Activated T-helper 1 cell treated with anti-CD3 and anti-CD28 coated beads, Interleukin-12 subunit alpha, Interleukin-12 subunit beta, Interleukin-2, Interleukin-4 antibody, amounts not matched to agents 30 ng/mL and 10 ng/mL and 1 ng/mL, durations not matched to agents 14 hours and 24 hours and 36 hours (primary cell): ENCODE measurements around the gene XYLB. TPM values are rescaled to one million over a fixed set of nuclear protein-coding genes. Genes with fewer than 3 reads are reported as not detected.
A peak's percentile ranks its signal among the peaks of the same experiment; 100 is the strongest.

Experiments
- DNase-seq: peaks from one replicate; pipeline ENCODE4 v3.0.0; 2021; ENCODE audit warnings: low spot score
- H3K27ac Mint-ChIP-seq: one replicate; pipeline ENCODE4 v1.8.0; 2021; ENCODE audit warnings: mild to moderate bottlenecking, mixed read lengths
- H3K27me3 Mint-ChIP-seq: one replicate; pipeline ENCODE4 v1.8.0; 2022; ENCODE audit warnings: mild to moderate bottlenecking, moderate library complexity, mixed read lengths; ENCODE audit not compliant: insufficient read depth
- H3K36me3 Mint-ChIP-seq: one replicate; pipeline ENCODE4 v1.8.0; 2021; ENCODE audit warnings: low read depth, mixed read lengths
- H3K4me1 Mint-ChIP-seq: one replicate; pipeline ENCODE4 v1.8.0; 2021; ENCODE audit warnings: low read depth, mixed read lengths
- H3K4me3 Mint-ChIP-seq: one replicate; pipeline ENCODE4 v1.8.0; 2021; ENCODE audit warnings: mild to moderate bottlenecking, moderate library complexity, mixed read lengths
- H3K9me3 Mint-ChIP-seq: one replicate; pipeline ENCODE4 v1.8.0; 2021; ENCODE audit warnings: mixed read lengths
- intact Hi-C: fragments of 100-400 bp; cut with micrococcal nuclease; formaldehyde crosslinking; loops from one replicate; pipeline ENCODE4 v1.15.1; 2024
- total RNA-seq: library from RNA; stranded (reverse); gene quantifications from 2 replicates; pipeline ENCODE4 v1.2.3, GENCODE V29; 2022

Gene XYLB
- total RNA-seq, 1 donor from 2014 or later: 7.1 TPM

GRCh38 chr3:38446812-38447211 lies 100.2 kb downstream of the XYLB start:
- Mint-ChIP-seq H3K9me3 (peaks cover 5% of the 10 kb centered on the region), H3K27ac (no peak overlapping the region), H3K36me3 (no peaks in the 10 kb centered on the region), H3K4me3 (no peak overlapping the region), H3K27me3 (peaks cover 2% of the 10 kb centered on the region), H3K4me1 (no peaks in the 10 kb centered on the region)
- intact Hi-C loops: no loop called here
- DNase-seq: no peak

- Mint-ChIP-seq H3K27ac (no peak overlapping the region), H3K4me3 (no peak overlapping the region), H3K27me3 (peaks cover 16% of the 10 kb centered on the region), H3K36me3 (no peaks in the 10 kb centered on the region), H3K4me1 (peaks cover 10% of the 10 kb centered on the region), H3K9me3 (peaks cover 5% of the 10 kb centered on the region)
- intact Hi-C loops: loop anchor here (5.0 to 10.0 kb wide), 3 partner anchors 244 to 459 kb away; partner anchors contain the start of genes OXSR1 and VILL
- DNase-seq: no peak
These were observed 104.3 kb downstream of the XYLB start for GRCh38 chr3:38450853-38451252.

GRCh38 chr3:38453075-38453912 lies 106.7 kb downstream of the XYLB start, which contains the start of gene ACVR2B:
Gene ACVR2B (plus strand): TSS chr3:38453890. CDS start chr3:38454323, 433 bp downstream.
- Mint-ChIP-seq H3K4me1 (peaks cover 10% of the 10 kb centered on the region), H3K4me3 (peak within 1 kb of the TSS; percentile 97), H3K36me3 (no peaks in the 10 kb centered on the region), H3K9me3 (peaks cover 5% of the 10 kb centered on the region), H3K27me3 (peaks cover 15% of the 10 kb centered on the region), H3K27ac (peak within 1 kb of the TSS; percentile 80)
- intact Hi-C loops: loop anchor here (1.0 to 10.0 kb wide), 5 partner anchors 107 to 461 kb away; partner anchors contain the start of genes ACAA1, OXSR1, VILL and XYLB
- DNase-seq: peak; percentile 66

- Mint-ChIP-seq H3K4me3 (no peak overlapping the region), H3K9me3 (peaks cover 5% of the 10 kb centered on the region), H3K27me3 (peaks cover 15% of the 10 kb centered on the region), H3K4me1 (peaks cover 10% of the 10 kb centered on the region), H3K36me3 (no peaks in the 10 kb centered on the region), H3K27ac (no peak overlapping the region)
- DNase-seq: no peak
- intact Hi-C loops: loop anchor here (1.0 to 10.0 kb wide), 6 partner anchors 108 to 599 kb away; partner anchors contain the start of genes ACAA1, OXSR1, VILL and WDR48
These were observed 107.3 kb downstream of the XYLB start for GRCh38 chr3:38453913-38454177.

- DNase-seq: peak; percentile 26
- Mint-ChIP-seq H3K4me3 (peak overlapping the region; percentile 97), H3K4me1 (peaks cover 10% of the 10 kb centered on the region), H3K27me3 (peaks cover 15% of the 10 kb centered on the region), H3K9me3 (peaks cover 5% of the 10 kb centered on the region), H3K27ac (peak overlapping the region; percentile 80), H3K36me3 (no peaks in the 10 kb centered on the region)
- intact Hi-C loops: loop anchor here (2.0 to 10.0 kb wide), 4 partner anchors 247 to 598 kb away; partner anchors contain the start of genes OXSR1, VILL and WDR48
These were observed 107.7 kb downstream of the XYLB start for GRCh38 chr3:38454178-38454883.

- Mint-ChIP-seq H3K4me3 (peak overlapping the region; percentile 97), H3K27ac (peak overlapping the region; percentile 80), H3K36me3 (no peaks in the 10 kb centered on the region), H3K27me3 (peaks cover 15% of the 10 kb centered on the region), H3K9me3 (peaks cover 5% of the 10 kb centered on the region), H3K4me1 (peaks cover 10% of the 10 kb centered on the region)
- peak; percentile 12 for DNase-seq
- intact Hi-C loops: loop anchor here (1.0 to 10.0 kb wide), 5 partner anchors 41 to 598 kb away; partner anchors contain the start of genes EXOG, OXSR1, VILL and WDR48
These were observed 108.5 kb downstream of the XYLB start for GRCh38 chr3:38454884-38455638.

- peak overlapping the region; percentile 74 for H3K27ac Mint-ChIP-seq
- H3K36me3 Mint-ChIP-seq: no peaks in the 10 kb centered on the region
- peaks cover 15% of the 10 kb centered on the region for H3K27me3 Mint-ChIP-seq
- DNase-seq: no peak
- H3K4me3 Mint-ChIP-seq: peak overlapping the region; percentile 97
- H3K4me1 Mint-ChIP-seq: peaks cover 10% of the 10 kb centered on the region
- peaks cover 1% of the 10 kb centered on the region for H3K9me3 Mint-ChIP-seq
- intact Hi-C loops: loop anchor here (1.0 to 10.0 kb wide), 3 partner anchors 40 to 597 kb away; partner anchors contain the start of genes EXOG, OXSR1 and WDR48
These were observed 109.2 kb downstream of the XYLB start for GRCh38 chr3:38455639-38456430.

GRCh38 chr3:38457111-38458003 lies 110.8 kb downstream of the XYLB start:
- Mint-ChIP-seq H3K4me3 (no peak overlapping the region), H3K4me1 (peaks cover 10% of the 10 kb centered on the region), H3K36me3 (no peaks in the 10 kb centered on the region), H3K27ac (no peak overlapping the region), H3K27me3 (peaks cover 15% of the 10 kb centered on the region), H3K9me3 (no peaks in the 10 kb centered on the region)
- intact Hi-C loops: loop anchor here (10.0 kb wide), 1 partner anchor 293 kb away; the partner anchor contains the start of gene OXSR1
- DNase-seq: no peak

- Mint-ChIP-seq H3K4me1 (peaks cover 3% of the 10 kb centered on the region), H3K9me3 (no peaks in the 10 kb centered on the region), H3K4me3 (no peak overlapping the region), H3K27me3 (peaks cover 7% of the 10 kb centered on the region), H3K36me3 (no peaks in the 10 kb centered on the region), H3K27ac (no peak overlapping the region)
- intact Hi-C loops: loop anchor here (10.0 kb wide), 1 partner anchor 294 kb away; the partner anchor contains the start of gene OXSR1
- DNase-seq: no peak
These were observed 112.4 kb downstream of the XYLB start for GRCh38 chr3:38458796-38459498.

- Mint-ChIP-seq H3K4me1 (peaks cover 3% of the 10 kb centered on the region), H3K36me3 (peaks cover 3% of the 10 kb centered on the region), H3K27ac (no peak overlapping the region), H3K9me3 (no peaks in the 10 kb centered on the region), H3K27me3 (peaks cover 5% of the 10 kb centered on the region), H3K4me3 (no peak overlapping the region)
- no peak for DNase-seq
- intact Hi-C loops: loop anchor here (10.0 kb wide), 1 partner anchor 295 kb away; the partner anchor contains the start of gene OXSR1
These were observed 113.0 kb downstream of the XYLB start for GRCh38 chr3:38459499-38460048.
